WTC11 (cell line): ENCODE data around the gene NAT16. TPM values are rescaled to one million over a fixed set of nuclear protein-coding genes. Genes with fewer than 3 reads are reported as not detected.

ENCODE experiments used
- ATAC-seq: fragments of 200-7000 bp; cut with Tn5 transposase; 2 replicates; pipeline ENCODE4 v1.10.0; 2021; ENCODE audit warnings: mild to moderate bottlenecking, moderate library complexity
- CTCF ChIA-PET: fragments of 300-600 bp; sonication (Branson Sonifier 250); formaldehyde crosslinking; loops from one replicate; lab custom pipeline; 2021; ENCODE audit warnings: antibody characterized with exemption; lab: Charles Lee
- POLR2A ChIA-PET: fragments of 350-600 bp; sonication (Branson Sonifier 250); formaldehyde crosslinking; loops from one replicate; lab custom pipeline; 2021; ENCODE audit warnings: antibody characterized with exemption; lab: Charles Lee
- DNase-seq: peaks from one replicate; pipeline ENCODE4 v3.0.0; 2021; ENCODE audit warnings: low spot score
- H3K27ac Mint-ChIP-seq: 2 replicates; pipeline ENCODE4 v1.8.0; 2021; ENCODE audit warnings: mixed read lengths
- H3K27me3 Mint-ChIP-seq: 2 replicates; pipeline ENCODE4 v1.8.0; 2021; ENCODE audit warnings: low read depth, mild to moderate bottlenecking, moderate library complexity, mixed read lengths
- H3K36me3 Mint-ChIP-seq: 2 replicates; pipeline ENCODE4 v1.8.0; 2021; ENCODE audit warnings: mixed read lengths
- H3K4me1 Mint-ChIP-seq: 2 replicates; pipeline ENCODE4 v1.8.0; 2022; ENCODE audit warnings: mixed read lengths
- H3K4me3 Mint-ChIP-seq: 2 replicates; pipeline ENCODE4 v1.8.0; 2021; ENCODE audit warnings: mild to moderate bottlenecking, moderate library complexity, mixed read lengths
- H3K9me3 Mint-ChIP-seq: 2 replicates; pipeline ENCODE4 v1.8.0; 2021; ENCODE audit warnings: mixed read lengths
- CBFB ChIP-seq: sonication (generic); formaldehyde crosslinking; IDR thresholded peaks from 2 replicates; pipeline ENCODE4 v1.8.1; 2022; ENCODE audit warnings: mild to moderate bottlenecking, low read depth, missing genetic modification reagents
- ETV6 ChIP-seq: sonication (generic); formaldehyde crosslinking; IDR thresholded peaks from 2 replicates; pipeline ENCODE4 v1.8.1; 2022; ENCODE audit warnings: mild to moderate bottlenecking, missing genetic modification reagents
- FOXK1 ChIP-seq: sonication (generic); formaldehyde crosslinking; IDR thresholded peaks from 2 replicates; pipeline ENCODE4 v1.8.0; 2022; ENCODE audit warnings: mild to moderate bottlenecking, moderate library complexity, missing genetic modification reagents
- MAX ChIP-seq: sonication (generic); formaldehyde crosslinking; IDR thresholded peaks from 2 replicates; pipeline ENCODE4 v1.8.0; 2022; ENCODE audit warnings: mild to moderate bottlenecking, missing genetic modification reagents
- PRDM15 ChIP-seq: sonication (generic); formaldehyde crosslinking; IDR thresholded peaks from 2 replicates; pipeline ENCODE4 v1.8.0; 2022; ENCODE audit warnings: missing genetic modification reagents
- TCF7 ChIP-seq: sonication (generic); formaldehyde crosslinking; IDR thresholded peaks from 2 replicates; pipeline ENCODE4 v1.8.0; 2022; ENCODE audit warnings: mild to moderate bottlenecking, low read depth, missing genetic modification reagents, moderate library complexity
- ZSCAN18 ChIP-seq: fragments of 250-450 bp; sonication (Bioruptor Pico); IDR thresholded peaks from 2 replicates; pipeline ENCODE4 v2.1.2; 2022; ENCODE audit warnings: mild to moderate bottlenecking, moderate library complexity
- total RNA-seq: library from RNA; stranded (reverse); gene quantifications from 3 replicates; pipeline ENCODE4 v1.2.3, GENCODE V29; 2021
- TF ChIP-seq, protein P1 (sequence below): sonication (generic); formaldehyde crosslinking; IDR thresholded peaks from 2 replicates; pipeline ENCODE4 v1.8.0; 2023; ENCODE audit warnings: missing genetic modification reagents, mild to moderate bottlenecking, borderline replicate concordance
- TF ChIP-seq, protein P2 (sequence below): sonication (generic); formaldehyde crosslinking; IDR thresholded peaks from 2 replicates; pipeline ENCODE4 v1.8.0; 2022; ENCODE audit warnings: mild to moderate bottlenecking, missing genetic modification reagents

The NAT16 gene
- total RNA-seq, 1 experiment from 2014 or later = 0.39 TPM

DNA sequence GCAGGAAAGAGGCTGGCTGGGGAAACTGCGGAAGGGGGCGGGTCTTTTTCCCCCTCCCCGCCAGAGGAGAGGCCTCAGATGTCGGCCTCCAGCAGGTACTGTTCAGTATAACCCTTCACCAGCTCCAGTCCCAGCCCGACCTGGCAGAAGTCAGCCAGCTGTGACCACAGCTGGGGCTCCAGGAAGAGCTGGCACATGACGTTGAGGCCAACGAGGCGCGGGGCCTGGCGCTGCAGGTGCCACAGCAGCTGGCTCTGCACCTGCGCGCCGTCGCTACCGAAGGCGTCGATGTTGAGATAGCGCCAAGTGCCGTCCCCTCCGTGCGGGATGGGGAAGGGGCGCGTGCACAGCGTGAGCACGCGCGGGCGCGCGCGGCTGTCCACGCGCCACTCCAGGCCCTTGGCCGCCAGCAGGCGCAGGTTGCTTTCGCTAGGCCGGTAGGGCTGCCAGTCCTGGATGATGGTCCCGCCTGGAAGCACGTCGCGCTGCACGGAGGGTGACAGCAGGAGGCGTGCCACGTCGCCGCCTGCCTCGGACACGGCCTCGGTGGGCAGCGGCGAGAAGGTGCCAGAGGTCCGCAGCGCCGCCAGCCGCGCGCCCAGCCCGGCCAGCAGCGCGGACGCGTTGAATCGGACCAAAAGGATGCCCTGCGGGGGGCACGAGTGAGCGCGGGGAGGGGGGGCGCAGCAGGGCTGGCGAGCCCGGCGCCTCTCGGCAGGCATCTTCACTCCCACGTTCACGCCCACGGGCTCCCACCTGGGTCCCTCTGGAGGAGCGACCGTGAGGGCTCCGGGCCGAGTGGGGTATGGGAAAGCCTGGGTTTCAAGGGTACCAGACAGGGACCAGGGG lies 7.9 kb downstream of the NAT16 start:
- CTCF ChIA-PET = interaction anchor here (0.7 to 6.9 kb wide), 13 partner anchors 9 to 111 kb away, joined by 3 to 86 read pairs (median 16); partner anchors contain the start of gene AP1S1
- peaks cover 57% of the 10 kb centered on the region for H3K4me1 Mint-ChIP-seq

More for the DNA sequence above, 7.9 kb downstream of the NAT16 start:
- Mint-ChIP-seq H3K27ac (no peak overlapping the region), H3K9me3 (no peaks in the 10 kb centered on the region), H3K4me3 (peak overlapping the region; percentile 74), H3K27me3 (peaks cover 100% of the 10 kb centered on the region)
- DNase-seq = peak; percentile 58
- TF ChIP-seq FOXK1 (peak; percentile 16; the same call in 1 of the 2 replicates), MAX (CRISPR knock-in tag) (peak; percentile 83), ZSCAN18 (CRISPR knock-in tag) (no peak), ETV6 (CRISPR knock-in tag) (peak; percentile 28; the same call in 1 of the 2 replicates), PRDM15 (CRISPR knock-in tag) (peak; percentile 58; the same call in 1 of the 2 replicates), CBFB (CRISPR knock-in tag) (no peak), TCF7 (CRISPR knock-in tag) (0 out of 2 replicates have a peak, but pooled peaks have one; percentile 18)
- TF ChIP-seq, protein P1, sequence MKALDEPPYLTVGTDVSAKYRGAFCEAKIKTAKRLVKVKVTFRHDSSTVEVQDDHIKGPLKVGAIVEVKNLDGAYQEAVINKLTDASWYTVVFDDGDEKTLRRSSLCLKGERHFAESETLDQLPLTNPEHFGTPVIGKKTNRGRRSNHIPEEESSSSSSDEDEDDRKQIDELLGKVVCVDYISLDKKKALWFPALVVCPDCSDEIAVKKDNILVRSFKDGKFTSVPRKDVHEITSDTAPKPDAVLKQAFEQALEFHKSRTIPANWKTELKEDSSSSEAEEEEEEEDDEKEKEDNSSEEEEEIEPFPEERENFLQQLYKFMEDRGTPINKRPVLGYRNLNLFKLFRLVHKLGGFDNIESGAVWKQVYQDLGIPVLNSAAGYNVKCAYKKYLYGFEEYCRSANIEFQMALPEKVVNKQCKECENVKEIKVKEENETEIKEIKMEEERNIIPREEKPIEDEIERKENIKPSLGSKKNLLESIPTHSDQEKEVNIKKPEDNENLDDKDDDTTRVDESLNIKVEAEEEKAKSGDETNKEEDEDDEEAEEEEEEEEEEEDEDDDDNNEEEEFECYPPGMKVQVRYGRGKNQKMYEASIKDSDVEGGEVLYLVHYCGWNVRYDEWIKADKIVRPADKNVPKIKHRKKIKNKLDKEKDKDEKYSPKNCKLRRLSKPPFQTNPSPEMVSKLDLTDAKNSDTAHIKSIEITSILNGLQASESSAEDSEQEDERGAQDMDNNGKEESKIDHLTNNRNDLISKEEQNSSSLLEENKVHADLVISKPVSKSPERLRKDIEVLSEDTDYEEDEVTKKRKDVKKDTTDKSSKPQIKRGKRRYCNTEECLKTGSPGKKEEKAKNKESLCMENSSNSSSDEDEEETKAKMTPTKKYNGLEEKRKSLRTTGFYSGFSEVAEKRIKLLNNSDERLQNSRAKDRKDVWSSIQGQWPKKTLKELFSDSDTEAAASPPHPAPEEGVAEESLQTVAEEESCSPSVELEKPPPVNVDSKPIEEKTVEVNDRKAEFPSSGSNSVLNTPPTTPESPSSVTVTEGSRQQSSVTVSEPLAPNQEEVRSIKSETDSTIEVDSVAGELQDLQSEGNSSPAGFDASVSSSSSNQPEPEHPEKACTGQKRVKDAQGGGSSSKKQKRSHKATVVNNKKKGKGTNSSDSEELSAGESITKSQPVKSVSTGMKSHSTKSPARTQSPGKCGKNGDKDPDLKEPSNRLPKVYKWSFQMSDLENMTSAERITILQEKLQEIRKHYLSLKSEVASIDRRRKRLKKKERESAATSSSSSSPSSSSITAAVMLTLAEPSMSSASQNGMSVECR (CRISPR knock-in tag) = peak; percentile 93
- TF ChIP-seq, protein P2, sequence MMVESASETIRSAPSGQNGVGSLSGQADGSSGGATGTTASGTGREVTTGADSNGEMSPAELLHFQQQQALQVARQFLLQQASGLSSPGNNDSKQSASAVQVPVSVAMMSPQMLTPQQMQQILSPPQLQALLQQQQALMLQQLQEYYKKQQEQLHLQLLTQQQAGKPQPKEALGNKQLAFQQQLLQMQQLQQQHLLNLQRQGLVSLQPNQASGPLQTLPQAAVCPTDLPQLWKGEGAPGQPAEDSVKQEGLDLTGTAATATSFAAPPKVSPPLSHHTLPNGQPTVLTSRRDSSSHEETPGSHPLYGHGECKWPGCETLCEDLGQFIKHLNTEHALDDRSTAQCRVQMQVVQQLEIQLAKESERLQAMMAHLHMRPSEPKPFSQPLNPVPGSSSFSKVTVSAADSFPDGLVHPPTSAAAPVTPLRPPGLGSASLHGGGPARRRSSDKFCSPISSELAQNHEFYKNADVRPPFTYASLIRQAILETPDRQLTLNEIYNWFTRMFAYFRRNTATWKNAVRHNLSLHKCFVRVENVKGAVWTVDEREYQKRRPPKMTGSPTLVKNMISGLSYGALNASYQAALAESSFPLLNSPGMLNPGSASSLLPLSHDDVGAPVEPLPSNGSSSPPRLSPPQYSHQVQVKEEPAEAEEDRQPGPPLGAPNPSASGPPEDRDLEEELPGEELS = peak; percentile 7; the same call in 1 of the 2 replicates
- TF ChIP-seq, all 79 proteins: peak for 7
- no peaks in the 10 kb centered on the region for H3K36me3 Mint-ChIP-seq
- peak; percentile 13 for ATAC-seq
- POLR2A ChIA-PET = interaction anchor here (0.9 to 2.0 kb wide), 4 partner anchors 10 to 28 kb away, joined by 3 to 15 read pairs (median 4); no protein-coding TSS in a partner anchor
